Fibroblast of peridontal ligament (primary cell): ENCODE results near the gene ENHO.
"Not testable (repeated sequence)": the region's sequence is repeated elsewhere in the genome, so short reads cannot be mapped to it uniquely, and the experiment has no call there.

Experiments used
- DNase-seq: peaks from one replicate; pipeline ENCODE4 v3.0.0-alpha.2; 2010; ENCODE audit errors: extremely low read depth

The ENHO gene

GRCh38 chr9:34555500-34555899 lies 32.7 kb upstream of the ENHO start:
- DNase-seq = no peak

- no peak for DNase-seq
Observed at GRCh38 chr9:34555002-34555348, 32.2 kb upstream of the ENHO start.

- DNase-seq = no peak
Observed at GRCh38 chr9:34554211-34555001, 31.6 kb upstream of the ENHO start.

GRCh38 chr9:34553511-34554021 lies 30.8 kb upstream of the ENHO start:
- no peak for DNase-seq

- no peak for DNase-seq
Observed at GRCh38 chr9:34552986-34553385, 30.2 kb upstream of the ENHO start.

GRCh38 chr9:34552606-34552981 lies 29.8 kb upstream of the ENHO start:
- DNase-seq = no peak

- no peak for DNase-seq
Observed at GRCh38 chr9:34551751-34552605, 29.2 kb upstream of the ENHO start.

GRCh38 chr9:34550681-34551270 lies 28.0 kb upstream of the ENHO start:
- DNase-seq = no peak

GRCh38 chr9:34550016-34550680 lies 27.4 kb upstream of the ENHO start:
- no peak for DNase-seq

GRCh38 chr9:34549407-34549732 lies 26.6 kb upstream of the ENHO start:
- no peak for DNase-seq

- peak; percentile 48 for DNase-seq
Observed at GRCh38 chr9:34547960-34548611, 25.3 kb upstream of the ENHO start.

GRCh38 chr9:34546834-34547827 lies 24.3 kb upstream of the ENHO start:
- peak; percentile 62 for DNase-seq

GRCh38 chr9:34546102-34546833 lies 23.5 kb upstream of the ENHO start:
- DNase-seq = no peak

- DNase-seq = no peak
Observed at GRCh38 chr9:34545497-34545896, 22.7 kb upstream of the ENHO start.

GRCh38 chr9:34544035-34544434 lies 21.2 kb upstream of the ENHO start:
- DNase-seq = no peak

GRCh38 chr9:34541540-34541939 lies 18.8 kb upstream of the ENHO start:
- no peak for DNase-seq

- peak; percentile 13 for DNase-seq
Observed at GRCh38 chr9:34540827-34541226, 18.0 kb upstream of the ENHO start.

- no peak for DNase-seq
Observed at GRCh38 chr9:34536685-34537084, 13.9 kb upstream of the ENHO start.

- not testable (repeated sequence) for DNase-seq
Observed at GRCh38 chr9:34532041-34532440, 9.3 kb upstream of the ENHO start.

- no peak for DNase-seq
Observed at GRCh38 chr9:34526026-34526425, 3.2 kb upstream of the ENHO start.
